Measurements from ENCODE around the gene RTCA. TPM values are rescaled to one million over a fixed set of nuclear protein-coding genes. Genes with fewer than 3 reads are reported as not detected.

RTCA gene
- polyA plus RNA-seq, 2 of the 4 experiments (the other 2 are of a cell fraction), result 23.8 to 39.5 TPM

GRCh38 chr1:100342348-100342747, 76.3 kb downstream of the RTCA start:
- no peak for FAIRE-seq
- no peak overlapping the region for H3K4me3 ChIP-seq
- H3K27ac ChIP-seq, result no peak overlapping the region
- no peak for ATAC-seq
- DNase-seq (ENCODE audit: low read depth in 1 of 2, low spot score in 1 of 2), result no peak
- 90% methylated on average over 2 of the region's 2 CpGs for WGBS (ENCODE audit: missing lambda C conversion rate)
- no peaks in the 10 kb centered on the region for H3K9me3 ChIP-seq
- TF ChIP-seq FOXS1 (CRISPR knock-in tag; IDR thresholded peaks at IDR 0.05) (no peak), KDM5A (IDR thresholded peaks at IDR 0.05) (no peak), NR3C1 (IDR thresholded peaks at IDR 0.05) (no peak), SREBF2 (IDR thresholded peaks at IDR 0.05) (no peak), HEYL (CRISPR knock-in tag; IDR thresholded peaks at IDR 0.05) (no peak), EHF (CRISPR knock-in tag; IDR thresholded peaks at IDR 0.05) (no peak), FOSB (CRISPR knock-in tag; IDR thresholded peaks at IDR 0.05) (no peak), USF2 (IDR thresholded peaks at IDR 0.05) (no peak), EHMT2 (IDR thresholded peaks at IDR 0.05; ENCODE audit: low read depth) (no peak), ZC3H11A (IDR thresholded peaks at IDR 0.05) (no peak), MAZ (IDR thresholded peaks at IDR 0.05; ENCODE audit: borderline replicate concordance, low read depth, low read length) (no peak), HOXB5 (CRISPR knock-in tag; IDR thresholded peaks at IDR 0.05) (no peak), RCOR1 (IDR thresholded peaks at IDR 0.05; ENCODE audit: low read depth, low read length) (no peak), POLR2AphosphoS2 (conservative IDR thresholded peaks at IDR 0.05; ENCODE audit: low read length) (no peak), HES2 (IDR thresholded peaks at IDR 0.05) (no peak), POLR2A (IDR thresholded peaks at IDR 0.05; ENCODE audit: low read length) (no peak), ELK1 (IDR thresholded peaks at IDR 0.05; ENCODE audit: low read depth, low read length) (no peak), ZFP36 (IDR thresholded peaks at IDR 0.05; ENCODE audit: borderline replicate concordance, partially characterized antibody) (no peak), ATOH8 (CRISPR knock-in tag; IDR thresholded peaks at IDR 0.05; ENCODE audit: low read depth) (no peak), BHLHE40 (IDR thresholded peaks at IDR 0.05; ENCODE audit: low read depth, low read length) (no peak)
- no peak overlapping the region for H3K4me2 ChIP-seq
- no peaks in the 10 kb centered on the region for H3K4me1 ChIP-seq
- ChIA-PET CTCF (interaction anchor here (0.9 to 1.1 kb wide), 2 partner anchors 16 to 60 kb away, joined by 3 to 5 read pairs; no protein-coding TSS in a partner anchor), POLR2A (no interaction called here)

Small RNA genes lying within 50 kb of the gene (small RNA-seq; reads per million reads assigned to genes)
- 0 reads per million in 6 experiments for gene AL445928.1
- gene MIR553, result 0 reads per million in 6 experiments

Other genes starting within 250 kb of the RTCA start
- gene SASS6, start 133.3 kb upstream of the RTCA start, polyA plus RNA-seq (2011; rRNA removed), result 3.7 and 4.0 TPM in 2 replicates
- 4.5 to 5.5 TPM (median 5.2 TPM) in 3 replicates for gene SASS6, start 133.3 kb upstream of the RTCA start, polyA plus RNA-seq (2017; fragmentation: RNase III; extraction: RNeasy Plus Mini Kit Qiagen cat#74134 plus additional on column Dnase treatment)
- 14.0 and 21.7 TPM in 2 replicates for gene TRMT13, start 133.1 kb upstream of the RTCA start, polyA plus RNA-seq (2011; rRNA removed)
- gene TRMT13, start 133.1 kb upstream of the RTCA start, polyA plus RNA-seq (2017; fragmentation: RNase III; extraction: RNeasy Plus Mini Kit Qiagen cat#74134 plus additional on column Dnase treatment), result 9.9 to 12.4 TPM (median 11.6 TPM) in 3 replicates
- gene LRRC39, start 88.0 kb upstream of the RTCA start, polyA plus RNA-seq (2011; rRNA removed), result 0.33 and 0.45 TPM in 2 replicates
- 0.24 to 0.45 TPM (median 0.32 TPM) in 3 replicates for gene LRRC39, start 88.0 kb upstream of the RTCA start, polyA plus RNA-seq (2017; fragmentation: RNase III; extraction: RNeasy Plus Mini Kit Qiagen cat#74134 plus additional on column Dnase treatment)
- gene DBT, start 16.4 kb upstream of the RTCA start, polyA plus RNA-seq (2011; rRNA removed), result 7.0 and 8.7 TPM in 2 replicates
- gene DBT, start 16.4 kb upstream of the RTCA start, polyA plus RNA-seq (2017; fragmentation: RNase III; extraction: RNeasy Plus Mini Kit Qiagen cat#74134 plus additional on column Dnase treatment), result 3.3 to 3.6 TPM (median 3.3 TPM) in 3 replicates
- gene CDC14A, start 86.3 kb downstream of the RTCA start, polyA plus RNA-seq (2011; rRNA removed), result 3.3 and 4.1 TPM in 2 replicates
- 1.6 to 1.8 TPM (median 1.6 TPM) in 3 replicates for gene CDC14A, start 86.3 kb downstream of the RTCA start, polyA plus RNA-seq (2017; fragmentation: RNase III; extraction: RNeasy Plus Mini Kit Qiagen cat#74134 plus additional on column Dnase treatment)

Measured in A549 (cell line).